Upper lobe of left lung (tissue), 4 donors: ENCODE results near the gene KLK15.

Source experiments
- CTCF ChIP-seq, 6 experiments: fragments of 450-650 bp in 4 of 6; fragments of 200-600 bp in 2 of 6; sonication (generic) in 2 of 6; IDR thresholded peaks; one replicate each; pipeline ENCODE4 v1.5.1; 2016 to 2019; ENCODE audit warnings: antibody characterized with exemption in 6 of 6
- EP300 ChIP-seq, 4 donors: sonication (generic); formaldehyde crosslinking; IDR thresholded peaks; one replicate each; pipeline ENCODE4 v1.5.1; 2017; ENCODE audit warnings: antibody characterized with exemption in 4 of 4, control low read depth in 2 of 4
- POLR2A ChIP-seq, 4 donors: fragments of 450-650 bp; IDR thresholded peaks; one replicate each; pipeline ENCODE4 v1.5.1; 2016 to 2017; ENCODE audit warnings: antibody characterized with exemption in 4 of 4, mild to moderate bottlenecking in 2 of 4
- POLR2AphosphoS5 ChIP-seq, 2 donors: sonication (generic); formaldehyde crosslinking; IDR thresholded peaks; one replicate each; pipeline ENCODE4 v1.5.1; 2017; ENCODE audit warnings: antibody characterized with exemption in 2 of 2

GRCh38 chr19:50820086-50820485, 13.3 kb downstream of the KLK15 start:
- TF ChIP-seq CTCF (IDR thresholded peaks at IDR 0.05), result no peak
- no peak for TF ChIP-seq POLR2AphosphoS5 (IDR thresholded peaks at IDR 0.05)
- no peak for TF ChIP-seq POLR2A (IDR thresholded peaks at IDR 0.05)
- TF ChIP-seq EP300 (IDR thresholded peaks at IDR 0.05), result no peak
